OCI-LY7 (cell line): ENCODE measurements around the gene VPS35L. TPM values are rescaled to one million over a fixed set of nuclear protein-coding genes. Genes with fewer than 3 reads are reported as not detected.

ENCODE experiments used
- BruUV-seq: library from RNA; stranded (reverse); fragments of 400-500 nt; replicated peaks from 2 replicates; lab custom pipeline; 2021; lab: Mats Ljungman, UMichigan
- CTCF ChIA-PET: fragments of 300-600 bp; sonication (Branson Sonifier 250); formaldehyde crosslinking; loops from one replicate; lab custom pipeline; 2022; ENCODE audit warnings: antibody characterized with exemption; ENCODE audit not compliant: unreplicated experiment; lab: Charles Lee
- POLR2A ChIA-PET: fragments of 300-600 bp; sonication (Branson Sonifier 250); formaldehyde crosslinking; loops from one replicate; lab custom pipeline; 2022; ENCODE audit warnings: antibody characterized with exemption; lab: Charles Lee
- DNase-seq: peaks from one replicate; pipeline ENCODE4 v3.0.0-alpha.2; 2015; ENCODE audit warnings: low spot score
- H2AFZ ChIP-seq: fragments of 200-600 bp; sonication (generic), shearing (Covaris generic); 2 replicates; pipeline ENCODE4 v1.6.1; 2014; ENCODE audit warnings: mild to moderate bottlenecking, antibody characterized with exemption, low read length, moderate library complexity
- H3K27ac ChIP-seq: fragments of 200-600 bp; sonication (generic); 2 replicates; pipeline ENCODE4 v1.5.1; 2014; ENCODE audit warnings: mixed run types, low read depth, mild to moderate bottlenecking, moderate library complexity, low read length, inconsistent platforms; ENCODE audit not compliant: poor library complexity, severe bottlenecking
- H3K36me3 ChIP-seq: fragments of 200-600 bp; sonication (generic); 2 replicates; pipeline ENCODE4 v1.6.1; 2014; ENCODE audit warnings: mild to moderate bottlenecking, antibody characterized with exemption, low read length, moderate library complexity, mixed read lengths; ENCODE audit not compliant: insufficient read depth
- H3K4me1 ChIP-seq: fragments of 200-600 bp; sonication (generic); 2 replicates; pipeline ENCODE4 v1.5.1; 2014; ENCODE audit warnings: mild to moderate bottlenecking, low read length; ENCODE audit not compliant: insufficient read depth, poor library complexity, severe bottlenecking
- H3K4me2 ChIP-seq: fragments of 200-600 bp; sonication (generic); 2 replicates; pipeline ENCODE4 v1.6.1; 2014; ENCODE audit warnings: mild to moderate bottlenecking, low read length
- H3K4me3 ChIP-seq: fragments of 200-600 bp; sonication (generic); 2 replicates; pipeline ENCODE4 v1.5.1; 2014; ENCODE audit warnings: mild to moderate bottlenecking, low read depth, low read length; ENCODE audit not compliant: poor library complexity, severe bottlenecking
- H3K79me2 ChIP-seq: fragments of 200-600 bp; sonication (generic); 2 replicates; pipeline ENCODE4 v1.6.1; 2016; ENCODE audit warnings: low read depth, mild to moderate bottlenecking, low read length, moderate library complexity, mixed read lengths; ENCODE audit not compliant: insufficient read depth
- H3K9me2 ChIP-seq: fragments of 200-600 bp; sonication (generic); 2 replicates; pipeline ENCODE4 v1.6.1; 2016; ENCODE audit warnings: mild to moderate bottlenecking, low read length, mixed read lengths; ENCODE audit not compliant: insufficient read depth
- H3K9me3 ChIP-seq: fragments of 200-600 bp; sonication (generic); 2 replicates; pipeline ENCODE4 v1.6.1; 2014; ENCODE audit warnings: mild to moderate bottlenecking, mixed run types, low read length, mixed read lengths
- H4K20me1 ChIP-seq: fragments of 200-600 bp; sonication (generic); 2 replicates; pipeline ENCODE4 v1.6.1; 2014; ENCODE audit warnings: mild to moderate bottlenecking, antibody characterized with exemption, low read length, moderate library complexity, mixed read lengths; ENCODE audit not compliant: insufficient read depth
- CTCF ChIP-seq: fragments of 200-600 bp; sonication (generic); conservative IDR thresholded peaks from 2 replicates; pipeline ENCODE4 v1.5.1; 2014; ENCODE audit warnings: mild to moderate bottlenecking, antibody characterized with exemption, low read length, moderate library complexity, mixed read lengths
- EZH2phosphoT487 ChIP-seq: fragments of 200-600 bp; sonication (generic); IDR thresholded peaks from 2 replicates; pipeline ENCODE4 v1.6.1; 2018; ENCODE audit warnings: low read depth, borderline replicate concordance, mild to moderate bottlenecking, mixed run types, antibody characterized with exemption, low read length, moderate library complexity, mixed read lengths
- intact Hi-C: fragments of 100-400 bp; cut with micrococcal nuclease; formaldehyde crosslinking; loops from one replicate; pipeline ENCODE4 v1.10.0; 2022; ENCODE audit not compliant: unreplicated experiment
- total RNA-seq, 2 experiments: library from RNA; depleted of rRNA in 1 of 2; stranded (reverse); fragments of >200 nt in 1 of 2; shearing (Covaris generic) in 1 of 2; gene quantifications; 2 replicates each; pipeline ENCODE4 v1.2.3, GENCODE V29; 2014 to 2022

The VPS35L gene
- total RNA-seq, 2 experiments from 2014 or later: 16.5 to 65.2 TPM

- Histone ChIP-seq H3K27ac (no peak overlapping the region), H4K20me1 (no peaks in the 10 kb centered on the region), H3K79me2 (no peaks in the 10 kb centered on the region), H3K4me3 (no peak overlapping the region), H3K9me3 (no peaks in the 10 kb centered on the region), H2AFZ (no peak overlapping the region), H3K4me2 (no peak overlapping the region), H3K9me2 (no peaks in the 10 kb centered on the region), H3K4me1 (no peaks in the 10 kb centered on the region), H3K36me3 (peaks cover 53% of the 10 kb centered on the region)
- DNase-seq: no peak
- ChIA-PET POLR2A (interaction anchor here (1.2 kb wide), 1 partner anchor 8 kb away, joined by 3 read pairs; no protein-coding TSS in a partner anchor), CTCF (no interaction called here)
- no peak for TF ChIP-seq EZH2phosphoT487
- TF ChIP-seq CTCF: no peak
- BruUV-seq: no TSS peak
- intact Hi-C loops: no loop called here
Observed at GRCh38 chr16:19610200-19610599, 54.7 kb downstream of the VPS35L start.

- H2AFZ ChIP-seq: no peak overlapping the region
- H3K79me2 ChIP-seq: no peaks in the 10 kb centered on the region
Observed at GRCh38 chr16:19613834-19614233, 58.3 kb downstream of the VPS35L start.

More at GRCh38 chr16:19613834-19614233, 58.3 kb downstream of the VPS35L start:
- Histone ChIP-seq H3K4me2 (no peak overlapping the region), H3K9me3 (no peaks in the 10 kb centered on the region), H3K27ac (no peak overlapping the region), H3K4me3 (no peak overlapping the region), H3K36me3 (peaks cover 24% of the 10 kb centered on the region), H3K9me2 (no peaks in the 10 kb centered on the region), H3K4me1 (no peaks in the 10 kb centered on the region), H4K20me1 (no peaks in the 10 kb centered on the region)
- ChIA-PET POLR2A (interaction anchor here (0.6 kb wide), 2 partner anchors 22 to 102 kb away, joined by 3 to 4 read pairs; no protein-coding TSS in a partner anchor), CTCF (no interaction called here)
- TF ChIP-seq EZH2phosphoT487 (no peak), CTCF (no peak)
- intact Hi-C loops: no loop called here
- DNase-seq: no peak
- no TSS peak for BruUV-seq
